ENCODE measurements around the gene TRMT11. TPM values are rescaled to one million over a fixed set of nuclear protein-coding genes. Genes with fewer than 3 reads are reported as not detected.

Gene TRMT11
- polyA plus RNA-seq, 3 donors: 2.1 to 3.3 (median 2.1) TPM

GRCh38 chr6:125985979-125986300 lies 400 bp upstream of the TRMT11 start:
- peak overlapping the region in 1 of 7 donors; percentile 25 for H3K27ac Mint-ChIP-seq
- H3K4me1 Mint-ChIP-seq: peaks cover 8% of the 10 kb centered on the region
- Histone ChIP-seq H3K79me2 (ENCODE audit: insufficient read depth, low read length) (peaks cover 16% of the 10 kb centered on the region), H3K4me1 (ENCODE audit: control insufficient read depth in 1 of 2, insufficient read depth in 2 of 2, low read length in 2 of 2) (peaks cover 15 to 16% of the 10 kb centered on the region in 2 donors), H4K20me1 (ENCODE audit: insufficient read depth, low read length) (no peaks in the 10 kb centered on the region), H3K4me3 (replicated peaks in 1 of 3; ENCODE audit: low read depth in 2 of 3, low read length in 3 of 3) (peak overlapping the region; percentile 87 to 88 (median 88)), H2AFZ (ENCODE audit: insufficient read depth, low read depth, low read length, poor library complexity, severe bottlenecking) (peak overlapping the region; percentile 89), H3K27ac (ENCODE audit: low read depth in 1 of 2, low read length in 2 of 2) (peak overlapping the region in 1 of 2 donors; percentile 56), H3K9me3 (replicated peaks in 1 of 2; ENCODE audit: control insufficient read depth in 1 of 2, insufficient read depth in 1 of 2, low read length in 2 of 2) (no peaks in the 10 kb centered on the region), H3K4me2 (replicated peaks; ENCODE audit: extremely low read depth, low read length, poor library complexity, severe bottlenecking) (peak overlapping the region; percentile 88), H3K36me3 (replicated peaks in 1 of 2; ENCODE audit: control insufficient read depth in 1 of 2, insufficient read depth in 2 of 2, low read length in 2 of 2) (peaks cover 4 to 19% of the 10 kb centered on the region in 2 donors), H3K9ac (ENCODE audit: insufficient read depth, low read length, poor library complexity, severe bottlenecking) (peak overlapping the region; percentile 69), H3K27me3 (ENCODE audit: control insufficient read depth in 2 of 2, insufficient read depth in 2 of 2, low read length in 2 of 2) (no peaks in the 10 kb centered on the region)
- intact Hi-C loops (cut with micrococcal nuclease): loop anchor here (5.0 to 10.0 kb wide), 2 partner anchors 671 to 1126 kb away; no protein-coding TSS in a partner anchor
- no peaks in the 10 kb centered on the region for H3K36me3 Mint-ChIP-seq
- TF ChIP-seq CTCF (IDR thresholded peaks at IDR 0.05): no peak
- no CpG with 5 or more reads among the region's 3 CpGs for WGBS (ENCODE audit: insufficient coverage)
- H3K27me3 Mint-ChIP-seq (ENCODE audit: low read depth in 3 of 3): no peaks in the 10 kb centered on the region
- no peak for DNase-seq
- H3K4me3 Mint-ChIP-seq: no peak overlapping the region
- no peaks in the 10 kb centered on the region for H3K9me3 Mint-ChIP-seq

GRCh38 chr6:125987026-125987617 lies 782 bp downstream of the TRMT11 start:
- Histone ChIP-seq H3K79me2 (ENCODE audit: insufficient read depth, low read length) (peaks cover 16% of the 10 kb centered on the region), H3K9ac (ENCODE audit: insufficient read depth, low read length, poor library complexity, severe bottlenecking) (peak overlapping the region; percentile 69), H4K20me1 (ENCODE audit: insufficient read depth, low read length) (no peaks in the 10 kb centered on the region), H3K27me3 (ENCODE audit: control insufficient read depth in 2 of 2, insufficient read depth in 2 of 2, low read length in 2 of 2) (no peaks in the 10 kb centered on the region), H3K4me2 (replicated peaks; ENCODE audit: extremely low read depth, low read length, poor library complexity, severe bottlenecking) (peak overlapping the region; percentile 88), H2AFZ (ENCODE audit: insufficient read depth, low read depth, low read length, poor library complexity, severe bottlenecking) (peak overlapping the region; percentile 89), H3K4me3 (replicated peaks in 1 of 3; ENCODE audit: low read depth in 2 of 3, low read length in 3 of 3) (peak overlapping the region; percentile 87 to 88 (median 88)), H3K9me3 (replicated peaks in 1 of 2; ENCODE audit: control insufficient read depth in 1 of 2, insufficient read depth in 1 of 2, low read length in 2 of 2) (no peaks in the 10 kb centered on the region), H3K36me3 (replicated peaks in 1 of 2; ENCODE audit: control insufficient read depth in 1 of 2, insufficient read depth in 2 of 2, low read length in 2 of 2) (peaks cover 0 to 7% of the 10 kb centered on the region in 2 donors), H3K27ac (ENCODE audit: low read depth in 1 of 2, low read length in 2 of 2) (peak overlapping the region in 1 of 2 donors; percentile 56), H3K4me1 (ENCODE audit: control insufficient read depth in 1 of 2, insufficient read depth in 2 of 2, low read length in 2 of 2) (peaks cover 15 to 16% of the 10 kb centered on the region in 2 donors)
- no peaks in the 10 kb centered on the region for H3K36me3 Mint-ChIP-seq
- no peaks in the 10 kb centered on the region for H3K27me3 Mint-ChIP-seq (ENCODE audit: low read depth in 3 of 3)
- H3K4me1 Mint-ChIP-seq: peaks cover 8% of the 10 kb centered on the region
- H3K9me3 Mint-ChIP-seq: no peaks in the 10 kb centered on the region
- no peak overlapping the region for H3K27ac Mint-ChIP-seq
- intact Hi-C loops (cut with micrococcal nuclease): loop anchor here (5.0 to 10.0 kb wide), 2 partner anchors 672 to 1125 kb away; no protein-coding TSS in a partner anchor
- DNase-seq: no peak
- no peak overlapping the region for H3K4me3 Mint-ChIP-seq
- TF ChIP-seq CTCF (IDR thresholded peaks at IDR 0.05): no peak
- 29% methylated on average over 9 of the region's 10 CpGs for WGBS (ENCODE audit: insufficient coverage)
